CD4-positive, alpha-beta T cell treated with Interleukin-21 for 1 hour (primary cell): Measurements from ENCODE around the gene GNAT1.
"Not testable (repeated sequence)": the region's sequence is repeated elsewhere in the genome, so short reads cannot be mapped to it uniquely, and the experiment has no call there.

Source experiments
- DNase-seq: peaks from one replicate; pipeline ENCODE4 v3.0.0-alpha.2; 2020

GNAT1 gene

DNA sequence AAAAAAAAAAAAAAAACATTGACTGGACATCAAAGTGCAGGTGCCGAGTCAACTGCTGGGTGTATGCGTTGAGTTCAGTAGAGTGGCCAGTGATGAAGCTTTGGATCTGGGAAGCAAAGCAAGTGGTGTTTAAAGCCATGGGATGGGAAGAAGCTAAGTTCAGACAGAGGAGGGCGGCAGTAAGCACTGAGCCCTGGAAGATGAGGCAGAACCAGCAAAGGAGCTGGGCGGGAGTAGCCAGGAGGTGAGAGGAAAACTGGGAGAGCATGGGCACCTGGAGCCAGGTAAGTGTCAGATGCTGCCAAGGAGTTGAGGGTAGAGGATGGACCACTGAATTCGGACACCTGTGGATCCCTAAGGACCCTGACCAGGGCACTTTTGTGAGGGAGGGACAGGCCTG lies 33.2 kb downstream of the GNAT1 start:
- no peak for DNase-seq

DNA sequence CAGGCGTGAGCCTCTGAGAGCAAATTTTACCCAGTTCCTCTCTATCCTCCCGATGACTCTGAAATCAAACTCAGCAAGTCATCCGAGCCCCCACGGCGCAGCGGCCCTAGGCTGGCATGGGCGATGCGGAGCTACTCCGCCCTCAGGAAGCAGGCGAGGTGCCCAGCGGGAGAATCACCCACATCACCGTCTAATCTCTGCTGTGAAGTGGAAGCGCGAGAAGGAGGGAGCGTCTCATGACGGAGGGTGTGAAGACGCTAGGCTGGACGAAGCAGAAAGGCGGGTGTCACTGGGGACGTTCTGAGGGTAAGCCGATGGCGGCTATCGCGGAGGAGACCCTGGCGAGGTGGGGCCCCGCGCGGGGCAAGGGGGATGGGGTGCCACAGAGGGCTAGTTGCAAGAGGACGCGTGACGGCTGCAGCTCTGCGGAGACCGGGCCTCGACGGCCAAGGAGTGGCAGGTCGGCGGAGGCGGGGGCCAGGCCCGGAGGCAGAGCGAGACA lies 35.5 kb downstream of the GNAT1 start:
- DNase-seq, result peak; percentile 45

DNA sequence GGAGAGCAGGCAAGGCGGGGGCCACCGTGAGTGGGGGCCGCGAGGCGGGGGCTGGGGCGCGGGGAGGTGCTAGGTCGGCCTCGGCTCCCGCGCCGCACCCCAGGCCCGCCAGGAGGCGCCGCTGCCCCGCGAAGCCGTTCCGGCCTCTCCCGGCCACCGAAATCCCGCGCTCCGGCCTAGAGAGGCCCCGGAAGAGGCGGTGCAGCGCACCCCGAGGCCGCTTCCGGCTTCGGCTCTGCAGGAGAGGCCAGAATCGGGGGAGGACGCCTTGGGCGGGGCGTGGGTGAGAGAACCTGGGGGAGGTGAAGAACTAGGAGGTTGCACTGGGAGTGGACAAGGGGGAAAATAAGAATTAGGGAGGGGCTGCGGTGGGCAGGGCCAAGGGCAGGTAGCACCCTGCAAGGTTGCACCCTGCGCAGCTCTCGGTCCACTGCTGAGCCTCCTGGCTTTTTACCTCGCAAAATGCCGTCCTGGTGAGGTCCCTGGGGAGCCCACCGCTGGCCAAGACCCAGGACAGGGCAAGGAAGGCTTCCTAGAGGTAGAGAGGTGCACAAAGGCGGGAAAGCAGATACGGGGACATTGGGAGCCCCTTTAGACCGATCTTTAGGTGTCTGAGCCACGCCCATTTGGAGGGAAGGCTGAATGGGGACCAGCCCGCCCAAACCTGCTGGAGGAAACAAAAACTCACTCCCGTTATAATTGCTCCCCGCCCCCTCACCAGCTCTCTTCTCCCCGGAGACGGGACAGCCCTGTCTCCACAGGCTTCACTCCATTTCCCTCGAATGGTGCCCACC lies 36.2 kb downstream of the GNAT1 start:
- DNase-seq, result peak; percentile 93

- DNase-seq, result not testable (repeated sequence)
Observed at GRCh38 chr3:50228184-50228763, 36.9 kb downstream of the GNAT1 start.

GRCh38 chr3:50229490-50229889 lies 38.1 kb downstream of the GNAT1 start:
- DNase-seq, result no peak

DNA sequence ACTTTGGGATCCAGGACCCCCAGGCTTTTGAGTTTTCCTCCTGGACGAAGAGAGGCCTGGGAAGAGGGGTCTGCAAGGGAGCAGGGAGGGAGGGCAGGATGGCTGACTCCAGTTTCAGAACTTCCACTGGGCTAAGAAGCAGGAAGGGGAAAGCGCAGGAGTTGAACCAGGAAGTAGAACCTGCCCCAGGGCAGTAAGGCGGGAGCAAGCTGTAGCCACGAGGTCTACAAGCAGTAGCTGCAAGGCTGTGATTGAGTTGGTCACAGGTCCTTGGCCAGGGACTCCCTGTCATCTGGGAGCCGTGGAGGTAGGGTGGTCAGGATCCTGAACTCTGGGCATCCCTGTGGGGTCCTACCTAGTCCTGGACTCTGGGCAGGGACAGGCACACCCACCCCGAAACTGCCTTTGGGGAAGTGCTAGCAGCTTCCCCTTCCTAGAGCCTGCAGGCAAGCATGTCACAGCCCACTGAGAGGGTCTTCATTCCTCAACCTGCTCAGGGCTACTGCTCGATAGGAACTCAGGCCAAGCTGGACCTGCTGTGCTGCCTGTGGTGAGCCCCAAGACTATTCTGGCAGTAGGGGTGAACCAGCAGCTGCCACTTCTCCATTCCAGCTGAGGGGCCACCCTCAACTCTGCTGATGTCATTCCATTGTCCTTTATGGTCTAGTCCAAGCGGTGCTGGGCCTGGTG lies 38.8 kb downstream of the GNAT1 start:
- DNase-seq, result no peak

DNA sequence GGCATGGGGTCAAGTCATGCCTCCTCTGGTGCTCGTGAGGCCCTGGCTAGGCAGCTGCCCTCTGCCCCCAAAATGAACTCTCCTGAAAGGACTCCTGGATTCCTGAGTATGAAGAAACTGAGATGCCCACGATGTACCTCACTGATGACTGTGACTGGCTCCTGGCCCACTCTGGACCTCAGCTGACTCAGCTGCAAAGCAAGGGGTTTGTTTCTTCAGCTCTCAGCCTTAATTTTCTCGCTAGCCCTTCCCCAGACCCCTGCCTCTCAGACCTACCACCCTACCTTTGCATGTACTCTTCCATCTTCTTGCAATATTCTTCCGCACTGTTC lies 39.4 kb downstream of the GNAT1 start:
- DNase-seq, result no peak

DNA sequence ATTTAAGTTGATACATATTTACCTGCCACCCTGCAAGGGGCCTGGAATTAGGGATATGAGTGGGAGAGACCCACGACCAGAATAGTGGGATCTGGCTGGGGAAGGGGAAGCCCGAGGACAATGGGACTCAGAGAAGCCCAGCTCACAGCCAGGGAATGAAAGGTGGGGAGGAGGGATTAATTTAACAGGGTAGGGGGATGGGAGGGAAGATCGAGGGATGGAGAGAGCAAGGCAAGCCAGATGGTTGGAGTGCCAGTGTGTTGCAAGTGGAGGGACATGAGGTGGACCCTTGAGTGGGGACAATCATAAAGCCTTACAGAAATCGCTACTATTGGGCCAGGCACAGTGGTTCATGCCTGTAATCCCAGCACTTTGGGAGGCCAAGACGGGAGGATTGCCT lies 40.2 kb downstream of the GNAT1 start:
- no peak for DNase-seq

GRCh38 chr3:50232303-50232702 lies 40.9 kb downstream of the GNAT1 start:
- no peak for DNase-seq

DNA sequence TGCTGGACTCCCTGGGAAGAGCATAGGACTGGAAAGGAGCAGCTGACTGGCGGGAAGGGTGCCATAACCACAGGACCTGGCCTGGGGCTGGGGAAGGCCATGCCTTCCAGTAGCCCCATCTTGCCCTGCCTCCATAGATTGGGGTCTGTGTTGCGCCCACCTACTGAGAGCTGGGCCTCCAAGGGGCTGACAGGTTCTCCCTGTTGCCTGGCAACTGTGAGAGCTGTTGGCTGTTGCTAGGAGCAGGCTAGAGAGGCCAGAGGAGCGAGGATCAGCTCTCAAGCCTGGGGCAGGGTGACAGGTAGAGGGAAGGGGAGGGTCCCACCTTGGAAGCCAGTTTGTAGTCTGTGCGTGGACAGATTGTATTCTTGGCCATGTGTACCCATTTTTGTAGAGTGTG lies 41.8 kb downstream of the GNAT1 start:
- no peak for DNase-seq

GRCh38 chr3:50235716-50236483 lies 44.5 kb downstream of the GNAT1 start, which contains the start of gene GNAI2:
TSS of gene GNAI2 (plus strand) at chr3:50236204. CDS start at chr3:50236336, 132 bp downstream.
- peak; percentile 99 for DNase-seq

- DNase-seq, result no peak
Observed at GRCh38 chr3:50236484-50237132, 45.2 kb downstream of the GNAT1 start.

DNA sequence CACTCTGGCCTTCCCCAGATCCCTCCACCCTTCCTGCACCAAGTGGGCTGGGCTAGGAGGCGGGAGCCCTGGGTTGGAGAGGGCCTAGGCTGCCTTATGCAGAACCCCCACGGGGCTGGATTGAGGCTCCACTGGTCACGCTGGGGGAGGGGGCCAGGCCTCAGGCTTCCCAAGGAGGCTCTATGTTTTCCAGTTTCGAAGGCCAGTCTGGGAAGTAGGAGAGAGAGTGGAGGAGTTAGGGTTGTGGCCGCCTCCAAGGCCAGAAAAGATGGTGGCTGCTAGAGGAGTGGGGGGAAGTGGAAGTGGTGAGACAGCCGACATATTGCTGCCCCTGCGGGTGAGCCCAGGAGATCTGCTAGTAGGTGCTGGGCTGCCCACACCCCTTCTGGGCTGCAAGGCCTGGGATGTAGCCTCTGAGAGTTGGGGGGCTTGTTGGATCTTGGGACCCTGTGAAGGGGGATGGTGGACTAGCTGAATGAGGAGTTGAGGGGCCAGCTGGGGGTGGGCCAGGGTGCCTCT lies 45.8 kb downstream of the GNAT1 start:
- peak; percentile 43 for DNase-seq

DNA sequence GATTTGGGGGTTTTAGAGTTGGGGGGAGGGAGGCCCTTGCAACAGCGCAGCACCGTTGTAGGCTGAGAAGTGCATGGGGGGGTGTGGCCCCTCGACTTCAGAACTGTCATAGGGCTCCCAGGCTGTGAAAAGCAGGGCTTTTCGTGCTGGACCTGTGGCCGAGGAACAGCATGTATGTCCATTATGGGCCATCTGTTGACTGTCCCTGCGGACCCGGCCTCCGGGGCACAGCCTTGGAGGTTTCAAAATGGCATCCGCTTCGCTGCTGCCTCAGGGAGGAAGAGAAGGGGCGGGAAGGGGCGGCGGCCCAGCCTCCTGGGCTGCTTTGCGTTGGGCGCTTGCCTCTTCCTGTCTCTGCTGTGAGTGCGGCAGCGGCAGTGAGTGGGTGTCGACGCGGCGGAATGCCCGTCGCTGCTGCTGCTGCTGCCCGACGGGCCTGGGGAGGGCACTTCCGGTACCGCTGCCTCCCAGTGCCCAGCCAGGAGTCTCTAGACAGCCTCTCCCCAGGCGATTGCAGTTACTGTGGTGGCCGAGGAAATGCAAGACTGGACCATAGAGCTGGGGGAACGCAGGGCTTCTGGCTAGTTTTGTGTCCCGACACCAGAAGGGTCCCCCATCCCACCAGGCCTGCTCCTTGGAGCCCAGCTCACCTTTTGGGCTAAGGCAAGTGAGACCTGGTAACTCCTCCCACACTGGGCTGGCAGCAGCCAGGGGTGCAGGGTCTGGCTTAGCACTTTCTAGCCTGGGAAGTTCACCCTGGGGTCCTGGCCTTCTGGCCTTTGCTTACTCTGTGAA lies 46.5 kb downstream of the GNAT1 start:
- peak; percentile 88 for DNase-seq

GRCh38 chr3:50238549-50239026 lies 47.2 kb downstream of the GNAT1 start:
- no peak for DNase-seq

- DNase-seq, result no peak
Observed at GRCh38 chr3:50239649-50240048, 48.2 kb downstream of the GNAT1 start.

GRCh38 chr3:50241163-50241562 lies 49.8 kb downstream of the GNAT1 start:
- DNase-seq, result no peak

DNA sequence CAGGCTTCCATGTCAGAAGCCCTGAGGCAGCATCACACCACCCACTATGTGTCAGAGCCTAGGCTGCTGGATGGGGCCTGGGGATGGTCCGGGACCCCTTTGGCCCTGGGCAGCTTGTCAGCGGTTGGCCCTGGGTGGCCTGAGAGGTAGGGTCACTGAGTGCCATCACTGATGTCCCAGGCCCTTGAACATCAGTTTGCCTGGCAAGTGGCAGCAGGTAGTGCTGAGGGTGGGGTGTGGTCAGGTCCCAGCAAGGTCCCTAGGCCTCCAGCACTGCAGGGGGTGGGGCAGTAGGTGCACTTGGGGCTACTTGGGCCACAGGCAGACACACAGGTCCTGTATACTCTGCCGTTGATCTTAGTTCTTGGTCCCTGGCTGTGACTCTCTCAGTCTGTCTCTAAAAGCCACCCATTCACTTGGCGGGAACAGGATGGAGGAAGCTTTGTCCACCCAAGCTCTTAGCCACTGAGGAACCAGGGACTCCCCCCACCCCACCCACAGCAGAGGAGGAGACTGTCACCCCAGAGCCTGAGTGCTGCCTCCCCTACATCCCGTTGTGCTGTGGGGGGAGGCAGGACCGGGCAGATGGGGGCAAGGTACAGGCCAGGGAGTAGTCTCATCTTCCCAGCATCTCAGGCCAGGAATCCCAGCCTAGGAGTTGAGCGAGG lies 50.4 kb downstream of the GNAT1 start:
- DNase-seq, result no peak

DNA sequence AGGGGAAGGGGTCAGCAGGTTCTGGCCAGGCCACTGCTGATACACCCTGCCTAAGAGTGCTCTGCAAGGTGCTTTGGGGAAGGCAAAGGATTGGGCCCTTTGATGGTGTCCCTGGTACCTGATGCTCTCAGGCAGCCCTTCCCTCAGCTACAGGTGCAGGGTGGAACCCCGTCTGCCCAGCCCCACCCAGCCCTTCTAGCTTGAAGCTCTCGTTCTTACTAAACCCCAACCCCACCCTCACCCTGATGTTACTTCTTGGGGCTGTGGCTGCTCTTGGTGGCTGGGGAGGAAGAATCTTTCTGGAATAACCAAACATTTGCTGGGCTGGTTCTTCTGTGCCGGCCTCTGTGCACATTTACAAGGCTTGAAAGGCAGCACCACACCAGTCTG lies 51.0 kb downstream of the GNAT1 start:
- DNase-seq, result no peak

DNA sequence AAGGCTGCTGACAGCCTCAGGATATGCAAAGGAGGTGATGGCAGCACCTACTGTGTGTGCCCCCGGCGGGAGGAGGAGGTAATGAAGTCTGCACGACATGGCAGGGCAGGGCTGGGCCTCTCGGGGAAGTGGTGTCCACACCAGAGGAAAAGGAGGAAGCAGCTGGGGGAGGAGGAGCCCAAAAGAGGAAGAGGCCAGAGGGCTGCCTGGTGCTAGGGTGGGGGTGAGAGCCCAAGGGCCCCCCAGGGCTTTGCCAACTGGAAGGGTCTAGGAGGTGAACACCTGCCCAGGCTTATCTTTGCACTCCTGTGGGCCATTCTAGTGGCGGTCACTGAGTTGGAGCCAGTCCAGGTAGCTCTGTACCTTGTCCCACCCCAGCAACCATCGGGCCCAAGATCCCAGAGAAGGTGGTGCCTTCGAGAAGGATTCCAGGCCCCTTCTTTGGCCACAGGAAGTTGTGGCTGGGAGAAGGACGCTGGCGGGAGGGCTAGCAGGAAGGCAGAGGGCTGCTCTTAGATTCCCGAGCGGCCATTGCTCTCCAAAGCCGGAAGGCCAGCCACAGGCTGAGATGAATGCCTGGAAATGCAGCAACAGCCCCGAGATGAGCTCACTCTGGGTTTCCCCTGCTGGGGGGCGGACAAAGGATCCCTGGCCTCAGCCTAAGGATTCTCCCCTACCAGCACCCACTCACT lies 51.6 kb downstream of the GNAT1 start:
- DNase-seq, result peak; percentile 64
